Lung (tissue), 13 donors: ENCODE measurements around the gene PPP1R12C. TPM values are rescaled to one million over a fixed set of nuclear protein-coding genes. Genes with fewer than 3 reads are reported as not detected.

Source experiments
- ATAC-seq: fragments of 200-7000 bp; cut with Tn5 transposase; one replicate; pipeline ENCODE4 v1.9.1; 2020; ENCODE audit warnings: moderate number of reproducible peaks; ENCODE audit not compliant: insufficient read depth, low FRiP score
- DNase-seq, 3 donors: peaks; one replicate each; pipeline ENCODE4 v3.0.0-alpha.2; 2013 to 2017
- H3K27ac ChIP-seq, 2 donors: one replicate each; pipeline ENCODE4 v1.5.1; 2013; ENCODE audit warnings: mild to moderate bottlenecking in 2 of 2, moderate library complexity in 2 of 2, control low read depth in 1 of 2, inconsistent platforms in 1 of 2, low read depth in 1 of 2, low read length in 1 of 2
- H3K27me3 ChIP-seq, 3 donors: one replicate each; pipeline ENCODE4 v1.5.1; 2013; ENCODE audit warnings: low read length in 2 of 3; ENCODE audit not compliant: control insufficient read depth in 3 of 3, insufficient read depth in 3 of 3
- H3K36me3 ChIP-seq, 4 donors: one replicate each; pipeline ENCODE4 v1.5.1; 2013; ENCODE audit warnings: low read length in 4 of 4, mild to moderate bottlenecking in 1 of 4, moderate library complexity in 1 of 4; ENCODE audit not compliant: control insufficient read depth in 4 of 4, insufficient read depth in 4 of 4
- H3K4me1 ChIP-seq, 5 donors: one replicate each; pipeline ENCODE4 v1.5.1; 2013; ENCODE audit warnings: low read length in 5 of 5, mild to moderate bottlenecking in 2 of 5, moderate library complexity in 1 of 5; ENCODE audit not compliant: control insufficient read depth in 5 of 5, insufficient read depth in 5 of 5
- H3K4me3 ChIP-seq: one replicate; pipeline ENCODE4 v1.5.1; 2013; ENCODE audit warnings: mild to moderate bottlenecking, control low read depth, moderate library complexity
- H3K9ac ChIP-seq, 2 donors: one replicate each; pipeline ENCODE4 v1.5.1; 2013; ENCODE audit warnings: low read length in 2 of 2, control low read depth in 1 of 2; ENCODE audit not compliant: insufficient read depth in 1 of 2
- H3K9me3 ChIP-seq, 4 donors: one replicate each; pipeline ENCODE4 v1.5.1; 2013; ENCODE audit warnings: low read length in 3 of 4, mild to moderate bottlenecking in 1 of 4, moderate library complexity in 1 of 4; ENCODE audit not compliant: control insufficient read depth in 4 of 4, insufficient read depth in 3 of 4
- CTCF ChIP-seq: IDR thresholded peaks from 2 replicates; pipeline ENCODE4 v1.5.1; 2012; ENCODE audit warnings: mild to moderate bottlenecking; ENCODE audit errors: control extremely low read depth, extremely low read depth
- WGBS, 2 donors: extraction: QIAGEN DNeasy Blood & Tissue Kit; methylation state at CpG; one replicate each; pipeline ENCODE4 v1.1.7; 2013; 5-methylcytosine and 5-hydroxymethylcytosine counted together
- polyA plus RNA-seq, 2 donors: library from polyadenylated mRNA; stranded (reverse); fragments of 200-250 nt; gene quantifications; one replicate each; pipeline ENCODE4 v1.2.1, GENCODE V29; 2013
- small RNA-seq: library from RNA; depleted of rRNA; stranded (forward); fragments of <200 nt; gene quantifications from one replicate; pipeline ENCODE3, GENCODE V24; 2014; ENCODE audit warnings: low replicate concordance
- total RNA-seq, 2 donors: library from RNA; depleted of rRNA in 1 of 2; stranded (reverse); fragments of >200 nt in 1 of 2; gene quantifications; one replicate each; pipeline ENCODE4 v1.2.1, GENCODE V29; 2014 to 2021
- donor health status: control.
- donor health status: control.
- donor health status: Bipolar disorder and iron deficiency.
- donor health status: healthy.
- donor health status: DM: yes; HTN: yes; CAD: no.

PPP1R12C gene
- total and polyA plus RNA-seq, 4 donors: 47.4 to 163 (median 111) TPM

- Histone ChIP-seq H3K4me3 (no peak overlapping the region), H3K9ac (no peak overlapping the region), H3K36me3 (peaks cover 0 to 25% (median 4%) of the 10 kb centered on the region in 4 donors), H3K4me1 (peaks cover 0 to 2% (median 0%) of the 10 kb centered on the region in 5 donors), H3K9me3 (no peaks in the 10 kb centered on the region), H3K27me3 (no peaks in the 10 kb centered on the region), H3K27ac (no peak overlapping the region)
- no peak for DNase-seq
- TF ChIP-seq CTCF: no peak
- 46 to 74% methylated on average over 8 to 9 of the region's 9 CpGs for WGBS, 2 donors
- no peak for ATAC-seq
Observed at GRCh38 chr19:55042344-55042678, 75.1 kb downstream of the PPP1R12C start.

GRCh38 chr19:55041627-55042343 is 75.7 kb downstream of the PPP1R12C start:
- peaks cover 0 to 2% (median 0%) of the 10 kb centered on the region in 5 donors for H3K4me1 ChIP-seq
- H3K36me3 ChIP-seq: peaks cover 0 to 20% (median 1%) of the 10 kb centered on the region in 4 donors
- H3K27me3 ChIP-seq: no peaks in the 10 kb centered on the region
- H3K27ac ChIP-seq: peak overlapping the region in 1 of 2 donors; percentile 21
- no peak for ATAC-seq
- H3K4me3 ChIP-seq: no peak overlapping the region
- WGBS, 2 donors: 22 to 50% methylated on average over 30 of the region's 30 CpGs
- no peaks in the 10 kb centered on the region for H3K9me3 ChIP-seq
- peak in 1 of 3 donors; percentile 25 for DNase-seq
- TF ChIP-seq CTCF: no peak
- H3K9ac ChIP-seq: no peak overlapping the region

- Histone ChIP-seq H3K27ac (no peak overlapping the region), H3K9me3 (no peaks in the 10 kb centered on the region), H3K9ac (no peak overlapping the region), H3K4me1 (peaks cover 0 to 2% (median 0%) of the 10 kb centered on the region in 5 donors), H3K4me3 (no peak overlapping the region), H3K36me3 (peaks cover 0 to 18% (median 1%) of the 10 kb centered on the region in 4 donors), H3K27me3 (no peaks in the 10 kb centered on the region)
- WGBS, 2 donors: 74 to 83% methylated on average over 10 of the region's 10 CpGs
- DNase-seq: no peak
- ATAC-seq: no peak
- no peak for TF ChIP-seq CTCF
Observed at GRCh38 chr19:55041244-55041626, 76.2 kb downstream of the PPP1R12C start.

Small RNAs within 50 kb of the gene (small RNA-seq; reads per million reads assigned to genes)
- gene MIR7975 (not detected), gene RF01210 (not detected)

Other genes starting within 250 kb of the PPP1R12C start
- gene FCAR, start 243.4 kb downstream of the PPP1R12C start, total RNA-seq: 10 to 100 TPM; 11.3 to 12.6 TPM
- 10 to 100 TPM in 1 of 2 donors, under 1 TPM in 1; 0.35 to 57.5 TPM for gene FCAR, start 243.4 kb downstream of the PPP1R12C start, polyA plus RNA-seq
- 1 to 10 TPM in 1 of 2 donors, under 1 TPM in 1; 0.63 to 2.5 TPM for gene NCR1, start 211.5 kb downstream of the PPP1R12C start, total RNA-seq
- gene NCR1, start 211.5 kb downstream of the PPP1R12C start, polyA plus RNA-seq: 1 to 10 TPM in 1 of 2 donors, under 1 TPM in 1; 0.30 to 1.6 TPM
- gene NLRP7, start 170.1 kb downstream of the PPP1R12C start, total RNA-seq: not detected
- under 1 TPM in 1 of 2 donors, not detected in 1; 0.06 TPM for gene NLRP7, start 170.1 kb downstream of the PPP1R12C start, polyA plus RNA-seq
- 10 to 100 TPM; 10.5 to 41.6 TPM for gene NLRP2, start 151.3 kb downstream of the PPP1R12C start, total RNA-seq
- gene NLRP2, start 151.3 kb downstream of the PPP1R12C start, polyA plus RNA-seq: 10 to 100 TPM in 1 of 2 donors, 1 to 10 TPM in 1; 7.7 to 13.5 TPM
- under 1 TPM; 0.28 to 0.52 TPM for gene GP6, start 79.4 kb downstream of the PPP1R12C start, total RNA-seq
- 1 to 10 TPM in 1 of 2 donors, under 1 TPM in 1; 0.28 to 1.5 TPM for gene GP6, start 79.4 kb downstream of the PPP1R12C start, polyA plus RNA-seq
- 10 to 100 TPM; 17.5 to 30.5 TPM for gene RDH13, start 54.5 kb downstream of the PPP1R12C start, total RNA-seq
- 10 to 100 TPM in 1 of 2 donors, 1 to 10 TPM in 1; 9.2 to 19.7 TPM for gene RDH13, start 54.5 kb downstream of the PPP1R12C start, polyA plus RNA-seq
- gene EPS8L1, start 41.8 kb downstream of the PPP1R12C start, total RNA-seq: 10 to 100 TPM; 19.5 to 49.0 TPM
- gene EPS8L1, start 41.8 kb downstream of the PPP1R12C start, polyA plus RNA-seq: 10 to 100 TPM; 24.6 to 61.8 TPM
- 1 to 10 TPM; 1.5 to 4.1 TPM for gene TNNT1, start 31.6 kb upstream of the PPP1R12C start, total RNA-seq
- 1 to 10 TPM; 1.2 to 5.2 TPM for gene TNNT1, start 31.6 kb upstream of the PPP1R12C start, polyA plus RNA-seq
- gene TNNI3, start 40.1 kb upstream of the PPP1R12C start, total RNA-seq: 1 to 10 TPM; 4.4 to 4.8 TPM
- 1 to 10 TPM; 1.2 to 2.2 TPM for gene TNNI3, start 40.1 kb upstream of the PPP1R12C start, polyA plus RNA-seq
- gene DNAAF3, start 49.0 kb upstream of the PPP1R12C start, total RNA-seq: 10 to 100 TPM; 16.4 to 52.3 TPM
- gene DNAAF3, start 49.0 kb upstream of the PPP1R12C start, polyA plus RNA-seq: 10 to 100 TPM; 10.9 to 11.0 TPM
- under 1 TPM; 0.06 to 0.40 TPM for gene SYT5, start 62.7 kb upstream of the PPP1R12C start, total RNA-seq
- under 1 TPM in 1 of 2 donors, not detected in 1; 0.33 TPM for gene SYT5, start 62.7 kb upstream of the PPP1R12C start, polyA plus RNA-seq
- 1 to 10 TPM in 1 of 2 donors, under 1 TPM in 1; 0.37 to 1.3 TPM for gene PTPRH, start 91.9 kb upstream of the PPP1R12C start, total RNA-seq
- gene PTPRH, start 91.9 kb upstream of the PPP1R12C start, polyA plus RNA-seq: under 1 TPM; 0.22 to 0.65 TPM
- 1 to 10 TPM; 1.8 to 4.7 TPM for gene TMEM86B, start 111.1 kb upstream of the PPP1R12C start, total RNA-seq
- gene TMEM86B, start 111.1 kb upstream of the PPP1R12C start, polyA plus RNA-seq: 1 to 10 TPM; 3.9 to 5.3 TPM
- 10 to 100 TPM; 37.3 to 86.3 TPM for gene PPP6R1, start 141.4 kb upstream of the PPP1R12C start, total RNA-seq
- gene PPP6R1, start 141.4 kb upstream of the PPP1R12C start, polyA plus RNA-seq: 10 to 100 TPM; 37.8 to 58.4 TPM
- 10 to 100 TPM; 19.3 to 53.1 TPM for gene HSPBP1, start 162.5 kb upstream of the PPP1R12C start, total RNA-seq
- gene HSPBP1, start 162.5 kb upstream of the PPP1R12C start, polyA plus RNA-seq: 10 to 100 TPM; 50.2 to 62.2 TPM
- 1 to 10 TPM; 2.1 to 6.4 TPM for gene BRSK1, start 166.4 kb upstream of the PPP1R12C start, total RNA-seq
- under 1 TPM; 0.53 to 0.94 TPM for gene BRSK1, start 166.4 kb upstream of the PPP1R12C start, polyA plus RNA-seq
- gene TMEM150B, start 207.7 kb upstream of the PPP1R12C start, total RNA-seq: 10 to 100 TPM in 1 of 2 donors, 1 to 10 TPM in 1; 2.3 to 20.6 TPM
- 10 to 100 TPM; 13.4 to 23.0 TPM for gene TMEM150B, start 207.7 kb upstream of the PPP1R12C start, polyA plus RNA-seq
- gene KMT5C, start 222.2 kb upstream of the PPP1R12C start, total RNA-seq: 10 to 100 TPM; 14.1 to 16.5 TPM
- 10 to 100 TPM in 1 of 2 donors, 1 to 10 TPM in 1; 6.7 to 10.9 TPM for gene KMT5C, start 222.2 kb upstream of the PPP1R12C start, polyA plus RNA-seq
- 1 to 10 TPM in 1 of 2 donors, not detected in 1; 1.4 TPM for gene COX6B2, start 237.1 kb upstream of the PPP1R12C start, total RNA-seq
- gene COX6B2, start 237.1 kb upstream of the PPP1R12C start, polyA plus RNA-seq: under 1 TPM; 0.16 to 0.50 TPM
- under 1 TPM in 1 of 2 donors, not detected in 1; 0.09 TPM for gene GARIN5B, start 245.6 kb upstream of the PPP1R12C start, total RNA-seq
- not detected for gene GARIN5B, start 245.6 kb upstream of the PPP1R12C start, polyA plus RNA-seq